T-helper 2 cell treated with Interferon-gamma antibody and Interleukin-4, amounts not matched to agents 100 ng/mL and 5 ng/mL, for 36 hours (primary cell): ENCODE results near the gene TCERG1L. TPM values are rescaled to one million over a fixed set of nuclear protein-coding genes. Genes with fewer than 3 reads are reported as not detected.

ENCODE experiments used
- intact Hi-C: fragments of 100-400 bp; cut with micrococcal nuclease; formaldehyde crosslinking; loops from one replicate; pipeline ENCODE4 v1.15.1; 2023
- total RNA-seq: library from RNA; stranded (reverse); gene quantifications from 2 replicates; pipeline ENCODE4 v1.2.3, GENCODE V29; 2022

Gene TCERG1L
- total RNA-seq, 1 donor from 2014 or later, result not detected

- intact Hi-C loops, result no loop called here
Observed at GRCh38 chr10:131210181-131210580, 101.3 kb downstream of the TCERG1L start.

GRCh38 chr10:131207584-131208532 lies 103.7 kb downstream of the TCERG1L start:
- intact Hi-C loops, result no loop called here

GRCh38 chr10:131207176-131207575 lies 104.3 kb downstream of the TCERG1L start:
- intact Hi-C loops, result no loop called here

GRCh38 chr10:131206111-131206995 lies 105.2 kb downstream of the TCERG1L start:
- intact Hi-C loops, result no loop called here

GRCh38 chr10:131205556-131205955 lies 106.0 kb downstream of the TCERG1L start:
- intact Hi-C loops, result no loop called here

- intact Hi-C loops, result no loop called here
Observed at GRCh38 chr10:131204406-131205152, 106.9 kb downstream of the TCERG1L start.

GRCh38 chr10:131203456-131204357 lies 107.8 kb downstream of the TCERG1L start:
- intact Hi-C loops, result no loop called here

- intact Hi-C loops, result no loop called here
Observed at GRCh38 chr10:131202990-131203389, 108.5 kb downstream of the TCERG1L start.

- intact Hi-C loops, result no loop called here
Observed at GRCh38 chr10:131201741-131202515, 109.6 kb downstream of the TCERG1L start.

GRCh38 chr10:131200856-131201470 lies 110.6 kb downstream of the TCERG1L start:
- intact Hi-C loops, result no loop called here

- intact Hi-C loops, result no loop called here
Observed at GRCh38 chr10:131199646-131200045, 111.9 kb downstream of the TCERG1L start.

- intact Hi-C loops, result no loop called here
Observed at GRCh38 chr10:131198843-131199242, 112.7 kb downstream of the TCERG1L start.

- intact Hi-C loops, result no loop called here
Observed at GRCh38 chr10:131198401-131198800, 113.1 kb downstream of the TCERG1L start.

GRCh38 chr10:131196176-131196885 lies 115.2 kb downstream of the TCERG1L start:
- intact Hi-C loops, result no loop called here

- intact Hi-C loops, result no loop called here
Observed at GRCh38 chr10:131195558-131196159, 115.9 kb downstream of the TCERG1L start.

- intact Hi-C loops, result no loop called here
Observed at GRCh38 chr10:131195116-131195515, 116.4 kb downstream of the TCERG1L start.

GRCh38 chr10:131193923-131194322 lies 117.6 kb downstream of the TCERG1L start:
- intact Hi-C loops, result no loop called here

- intact Hi-C loops, result no loop called here
Observed at GRCh38 chr10:131188494-131188893, 123.0 kb downstream of the TCERG1L start.
